Endothelial cell (in vitro differentiated cells): ENCODE measurements around the gene KIF23. TPM values are rescaled to one million over a fixed set of nuclear protein-coding genes. Genes with fewer than 3 reads are reported as not detected.

Source experiments
- DNase-seq: peaks from one replicate; pipeline ENCODE4 v3.0.0; 2021; ENCODE audit warnings: low spot score
- H3K27ac Mint-ChIP-seq: one replicate; pipeline ENCODE4 v1.8.0; 2021; ENCODE audit warnings: mixed read lengths, inconsistent platforms; ENCODE audit not compliant: unreplicated experiment
- H3K27me3 Mint-ChIP-seq: one replicate; pipeline ENCODE4 v1.8.0; 2021; ENCODE audit warnings: mild to moderate bottlenecking, moderate library complexity, mixed read lengths, inconsistent platforms; ENCODE audit not compliant: unreplicated experiment
- H3K36me3 Mint-ChIP-seq: one replicate; pipeline ENCODE4 v1.8.0; 2021; ENCODE audit warnings: mild to moderate bottlenecking, low read depth, mixed read lengths, inconsistent platforms; ENCODE audit not compliant: unreplicated experiment
- H3K4me1 Mint-ChIP-seq: one replicate; pipeline ENCODE4 v1.8.0; 2021; ENCODE audit warnings: mild to moderate bottlenecking, mixed read lengths, inconsistent platforms; ENCODE audit not compliant: unreplicated experiment
- H3K4me3 Mint-ChIP-seq: one replicate; pipeline ENCODE4 v1.8.0; 2021; ENCODE audit warnings: mild to moderate bottlenecking, mixed read lengths, inconsistent platforms; ENCODE audit not compliant: unreplicated experiment
- H3K9me3 Mint-ChIP-seq: one replicate; pipeline ENCODE4 v1.8.0; 2021; ENCODE audit warnings: mixed read lengths, inconsistent platforms; ENCODE audit not compliant: unreplicated experiment
- CTCF ChIP-seq: fragments of 200-600 bp; sonication (generic); IDR thresholded peaks from one replicate; pipeline ENCODE4 v1.5.0; 2021; ENCODE audit warnings: antibody characterized with exemption; ENCODE audit not compliant: unreplicated experiment
- total RNA-seq: library from RNA; stranded (reverse); fragmentation: NEBNext Ultra II Directional; extraction: Animal tissue kit (Norgen Biotek cat#: 25700); gene quantifications from one replicate; pipeline ENCODE4 v1.2.1, GENCODE V29; 2021; ENCODE audit not compliant: unreplicated experiment

The KIF23 gene
- total RNA-seq, 1 donor from 2014 or later, result 9.5 TPM

GRCh38 chr15:69467636-69468035, 53.5 kb downstream of the KIF23 start:
- H3K36me3 Mint-ChIP-seq, result no peaks in the 10 kb centered on the region
- peaks cover 2% of the 10 kb centered on the region for H3K27me3 Mint-ChIP-seq
- no peak overlapping the region for H3K4me3 Mint-ChIP-seq
- H3K4me1 Mint-ChIP-seq, result peaks cover 6% of the 10 kb centered on the region
- no peak for TF ChIP-seq CTCF
- H3K9me3 Mint-ChIP-seq, result no peaks in the 10 kb centered on the region
- no peak overlapping the region for H3K27ac Mint-ChIP-seq
- no peak for DNase-seq

- Mint-ChIP-seq H3K27me3 (no peaks in the 10 kb centered on the region), H3K4me3 (no peak overlapping the region), H3K36me3 (no peaks in the 10 kb centered on the region), H3K9me3 (no peaks in the 10 kb centered on the region), H3K4me1 (peaks cover 6% of the 10 kb centered on the region), H3K27ac (peak overlapping the region; percentile 4)
- DNase-seq, result no peak
- no peak for TF ChIP-seq CTCF
These were observed 54.3 kb downstream of the KIF23 start for GRCh38 chr15:69468241-69469121.

- no peaks in the 10 kb centered on the region for H3K36me3 Mint-ChIP-seq
- H3K4me1 Mint-ChIP-seq, result peaks cover 11% of the 10 kb centered on the region
- no peaks in the 10 kb centered on the region for H3K9me3 Mint-ChIP-seq
- no peak for DNase-seq
- H3K27ac Mint-ChIP-seq, result no peak overlapping the region
- no peak overlapping the region for H3K4me3 Mint-ChIP-seq
- no peak for TF ChIP-seq CTCF
- no peaks in the 10 kb centered on the region for H3K27me3 Mint-ChIP-seq
These were observed 55.5 kb downstream of the KIF23 start for GRCh38 chr15:69469467-69470201.

GRCh38 chr15:69472046-69472445, 57.9 kb downstream of the KIF23 start:
- Mint-ChIP-seq H3K4me1 (peaks cover 11% of the 10 kb centered on the region), H3K36me3 (no peaks in the 10 kb centered on the region), H3K27me3 (no peaks in the 10 kb centered on the region), H3K4me3 (no peak overlapping the region), H3K9me3 (no peaks in the 10 kb centered on the region), H3K27ac (no peak overlapping the region)
- no peak for DNase-seq
- TF ChIP-seq CTCF, result no peak

- Mint-ChIP-seq H3K4me3 (no peak overlapping the region), H3K27me3 (no peaks in the 10 kb centered on the region), H3K27ac (no peak overlapping the region), H3K4me1 (peaks cover 11% of the 10 kb centered on the region), H3K9me3 (no peaks in the 10 kb centered on the region), H3K36me3 (no peaks in the 10 kb centered on the region)
- no peak for DNase-seq
- TF ChIP-seq CTCF, result no peak
These were observed 58.4 kb downstream of the KIF23 start for GRCh38 chr15:69472562-69472961.
